ENCODE data around the gene HNRNPUL1. TPM values are rescaled to one million over a fixed set of nuclear protein-coding genes. Genes with fewer than 3 reads are reported as not detected.
A peak's percentile ranks its signal among the peaks of the same experiment; 100 is the strongest.

HNRNPUL1 gene
- total RNA-seq, 2 experiments from 2014 or later: 367 to 388 TPM

GRCh38 chr19:41323023-41323422 is 58.9 kb downstream of the HNRNPUL1 start:
- intact Hi-C loops (cut with DNase I, micrococcal nuclease): no loop called here
- POLR2A ChIA-PET: interaction anchor here (1.0 to 1.6 kb wide), 4 partner anchors 14 to 59 kb away, joined by 3 to 4 read pairs (median 3); partner anchors contain the start of gene HNRNPUL1
- Mint-ChIP-seq H3K27ac (peak overlapping the region; percentile 94), H3K36me3 (ENCODE audit: low read depth) (peaks cover 77% of the 10 kb centered on the region), H3K27me3 (no peaks in the 10 kb centered on the region), H3K4me3 (peak overlapping the region; percentile 14), H3K4me1 (ENCODE audit: low read depth) (peaks cover 47% of the 10 kb centered on the region), H3K9me3 (no peaks in the 10 kb centered on the region)
- peaks cover 62% of the 10 kb centered on the region for H3K4me1 ChIP-seq (ENCODE audit: insufficient read depth, low read length)
- H3K27me3 ChIP-seq (ENCODE audit: control insufficient read depth in 1 of 2, insufficient read depth in 2 of 2, low read length in 2 of 2): no peaks in the 10 kb centered on the region
- H3K27ac ChIP-seq (ENCODE audit: low read depth in 1 of 2, low read length in 2 of 2): peak overlapping the region in 1 of 2 donors; percentile 47
- no peaks in the 10 kb centered on the region for H3K9me3 ChIP-seq (ENCODE audit: control insufficient read depth in 1 of 2, insufficient read depth in 1 of 2, low read length in 2 of 2)
- DNase-seq (no peak), ATAC-seq (ENCODE audit: poor library complexity) (no peak)
- no peak overlapping the region for H3K4me3 ChIP-seq (ENCODE audit: low read length)
- no peak for TF ChIP-seq CTCF (IDR thresholded peaks at IDR 0.05)
- CTCF ChIA-PET: no interaction called here
- peaks cover 58% of the 10 kb centered on the region for H3K36me3 ChIP-seq (ENCODE audit: insufficient read depth, low read length)

- POLR2A ChIA-PET: interaction anchor here (1.0 to 1.6 kb wide), 3 partner anchors 15 to 60 kb away, joined by 3 to 4 read pairs (median 3); partner anchors contain the start of gene HNRNPUL1
- Histone ChIP-seq H3K36me3 (ENCODE audit: insufficient read depth, low read length) (peaks cover 59% of the 10 kb centered on the region), H3K27me3 (ENCODE audit: control insufficient read depth in 1 of 2, insufficient read depth in 2 of 2, low read length in 2 of 2) (no peaks in the 10 kb centered on the region), H3K27ac (ENCODE audit: low read depth in 1 of 2, low read length in 2 of 2) (peak overlapping the region in 1 of 2 donors; percentile 47), H3K9me3 (ENCODE audit: control insufficient read depth in 1 of 2, insufficient read depth in 1 of 2, low read length in 2 of 2) (no peaks in the 10 kb centered on the region), H3K4me1 (ENCODE audit: insufficient read depth, low read length) (peaks cover 68% of the 10 kb centered on the region), H3K4me3 (ENCODE audit: low read length) (no peak overlapping the region)
- Mint-ChIP-seq H3K4me1 (ENCODE audit: low read depth) (peaks cover 52% of the 10 kb centered on the region), H3K27ac (peak overlapping the region; percentile 94), H3K27me3 (no peaks in the 10 kb centered on the region), H3K36me3 (ENCODE audit: low read depth) (peaks cover 77% of the 10 kb centered on the region), H3K4me3 (peak overlapping the region; percentile 14), H3K9me3 (no peaks in the 10 kb centered on the region)
- CTCF ChIA-PET: no interaction called here
- no peak for TF ChIP-seq CTCF (IDR thresholded peaks at IDR 0.05)
- no peak for ATAC-seq (ENCODE audit: poor library complexity)
- intact Hi-C loops (cut with DNase I, micrococcal nuclease): no loop called here
- peak in 3 of 14 experiments; percentile 20 to 67 (median 57) for DNase-seq
Measured at GRCh38 chr19:41323430-41324125, 59.4 kb downstream of the HNRNPUL1 start.

- H3K36me3 ChIP-seq (ENCODE audit: insufficient read depth, low read length): peaks cover 59% of the 10 kb centered on the region
- Mint-ChIP-seq H3K36me3 (ENCODE audit: low read depth) (peaks cover 77% of the 10 kb centered on the region), H3K27ac (peak overlapping the region; percentile 94), H3K9me3 (no peaks in the 10 kb centered on the region), H3K27me3 (no peaks in the 10 kb centered on the region), H3K4me1 (ENCODE audit: low read depth) (peaks cover 59% of the 10 kb centered on the region), H3K4me3 (peak overlapping the region; percentile 86)
- intact Hi-C loops (cut with DNase I, micrococcal nuclease): no loop called here
- H3K27me3 ChIP-seq (ENCODE audit: control insufficient read depth in 1 of 2, insufficient read depth in 2 of 2, low read length in 2 of 2): no peaks in the 10 kb centered on the region
- DNase-seq (peak in 1 of 14 experiments; percentile 37), ATAC-seq (ENCODE audit: poor library complexity) (no peak)
- H3K4me1 ChIP-seq (ENCODE audit: insufficient read depth, low read length): peaks cover 75% of the 10 kb centered on the region
- H3K4me3 ChIP-seq (ENCODE audit: low read length): no peak overlapping the region
- POLR2A ChIA-PET: interaction anchor here (0.7 to 1.6 kb wide), 4 partner anchors 23 to 61 kb away, joined by 3 to 4 read pairs (median 3); partner anchors contain the start of gene HNRNPUL1
- CTCF ChIA-PET: no interaction called here
- peak overlapping the region in 1 of 2 donors; percentile 47 for H3K27ac ChIP-seq (ENCODE audit: low read depth in 1 of 2, low read length in 2 of 2)
- TF ChIP-seq CTCF (IDR thresholded peaks at IDR 0.05): no peak
- no peaks in the 10 kb centered on the region for H3K9me3 ChIP-seq (ENCODE audit: control insufficient read depth in 1 of 2, insufficient read depth in 1 of 2, low read length in 2 of 2)
Measured at GRCh38 chr19:41324231-41324702, 60.1 kb downstream of the HNRNPUL1 start.

Measured in CD4-positive, alpha-beta T cell (primary cell).